ENCODE results near the gene MGMT. TPM values are rescaled to one million over a fixed set of nuclear protein-coding genes. Genes with fewer than 3 reads are reported as not detected.

The MGMT gene
- total and polyA plus RNA-seq, 2 donors (not counting 1 experiment from before 2014, with no cell fraction given): 1.9 to 29.1 TPM

GRCh38 chr10:129741978-129742741 is 275.1 kb downstream of the MGMT start:
- no peaks in the 10 kb centered on the region for H3K4me1 ChIP-seq (ENCODE audit: control insufficient read depth, extremely low read depth, insufficient read depth, low read length)
- no peak overlapping the region for H2AFZ ChIP-seq (ENCODE audit: low read length)
- no peak overlapping the region for H3K4me2 ChIP-seq (ENCODE audit: extremely low read depth, insufficient read depth, low read length)
- H3K27me3 ChIP-seq (ENCODE audit: control insufficient read depth, insufficient read depth, low read length): no peaks in the 10 kb centered on the region
- H3K4me3 ChIP-seq (replicated peaks in 1 of 4; ENCODE audit: control extremely low read depth in 1 of 4, insufficient read depth in 1 of 4, low read depth in 3 of 4, low read length in 4 of 4): no peak overlapping the region
- H3K79me2 ChIP-seq (ENCODE audit: control insufficient read depth, insufficient read depth, low read length): no peaks in the 10 kb centered on the region
- DNase-seq (ENCODE audit: low read depth in 2 of 2): no peak
- H4K20me1 ChIP-seq (ENCODE audit: control insufficient read depth, extremely low read depth, insufficient read depth, low read length): no peaks in the 10 kb centered on the region
- no peaks in the 10 kb centered on the region for H3K9me3 ChIP-seq (ENCODE audit: control insufficient read depth, insufficient read depth, low read depth, low read length)
- H3K9ac ChIP-seq (ENCODE audit: insufficient read depth, low read length): no peak overlapping the region
- TF ChIP-seq CTCF (conservative IDR thresholded peaks at IDR 0.05 in 1 of 2, IDR thresholded peaks at IDR 0.05 in 1 of 2; ENCODE audit: low read depth in 1 of 2, low read length in 2 of 2) (no peak), EZH2 (IDR thresholded peaks at IDR 0.05; ENCODE audit: low read length, missing control alignments) (no peak)
- no peaks in the 10 kb centered on the region for H3K36me3 ChIP-seq (ENCODE audit: control insufficient read depth, insufficient read depth, low read length)
- no peak overlapping the region for H3K27ac ChIP-seq (ENCODE audit: insufficient read depth, low read length)

- H3K4me3 ChIP-seq (replicated peaks in 1 of 4; ENCODE audit: control extremely low read depth in 1 of 4, insufficient read depth in 1 of 4, low read depth in 3 of 4, low read length in 4 of 4): no peak overlapping the region
- no peaks in the 10 kb centered on the region for H3K36me3 ChIP-seq (ENCODE audit: control insufficient read depth, insufficient read depth, low read length)
- H3K4me1 ChIP-seq (ENCODE audit: control insufficient read depth, extremely low read depth, insufficient read depth, low read length): no peaks in the 10 kb centered on the region
- no peaks in the 10 kb centered on the region for H3K9me3 ChIP-seq (ENCODE audit: control insufficient read depth, insufficient read depth, low read depth, low read length)
- DNase-seq (ENCODE audit: low read depth in 2 of 2): no peak
- H3K4me2 ChIP-seq (ENCODE audit: extremely low read depth, insufficient read depth, low read length): no peak overlapping the region
- no peak overlapping the region for H3K9ac ChIP-seq (ENCODE audit: insufficient read depth, low read length)
- H3K27ac ChIP-seq (ENCODE audit: insufficient read depth, low read length): no peak overlapping the region
- H2AFZ ChIP-seq (ENCODE audit: low read length): no peak overlapping the region
- H3K27me3 ChIP-seq (ENCODE audit: control insufficient read depth, insufficient read depth, low read length): no peaks in the 10 kb centered on the region
- no peaks in the 10 kb centered on the region for H3K79me2 ChIP-seq (ENCODE audit: control insufficient read depth, insufficient read depth, low read length)
- no peaks in the 10 kb centered on the region for H4K20me1 ChIP-seq (ENCODE audit: control insufficient read depth, extremely low read depth, insufficient read depth, low read length)
- TF ChIP-seq CTCF (conservative IDR thresholded peaks at IDR 0.05 in 1 of 2, IDR thresholded peaks at IDR 0.05 in 1 of 2; ENCODE audit: low read depth in 1 of 2, low read length in 2 of 2): no peak
- TF ChIP-seq EZH2 (IDR thresholded peaks at IDR 0.05; ENCODE audit: low read length, missing control alignments): no peak
Measured at GRCh38 chr10:129742742-129743550, 275.9 kb downstream of the MGMT start.

- Histone ChIP-seq H3K4me1 (ENCODE audit: control insufficient read depth, extremely low read depth, insufficient read depth, low read length) (no peaks in the 10 kb centered on the region), H3K27ac (ENCODE audit: insufficient read depth, low read length) (no peak overlapping the region), H3K4me2 (ENCODE audit: extremely low read depth, insufficient read depth, low read length) (no peak overlapping the region), H3K4me3 (replicated peaks in 1 of 4; ENCODE audit: control extremely low read depth in 1 of 4, insufficient read depth in 1 of 4, low read depth in 3 of 4, low read length in 4 of 4) (no peak overlapping the region), H3K27me3 (ENCODE audit: control insufficient read depth, insufficient read depth, low read length) (no peaks in the 10 kb centered on the region), H2AFZ (ENCODE audit: low read length) (no peak overlapping the region), H4K20me1 (ENCODE audit: control insufficient read depth, extremely low read depth, insufficient read depth, low read length) (no peaks in the 10 kb centered on the region), H3K9me3 (ENCODE audit: control insufficient read depth, insufficient read depth, low read depth, low read length) (no peaks in the 10 kb centered on the region), H3K36me3 (ENCODE audit: control insufficient read depth, insufficient read depth, low read length) (no peaks in the 10 kb centered on the region), H3K79me2 (ENCODE audit: control insufficient read depth, insufficient read depth, low read length) (no peaks in the 10 kb centered on the region), H3K9ac (ENCODE audit: insufficient read depth, low read length) (no peak overlapping the region)
- TF ChIP-seq EZH2 (IDR thresholded peaks at IDR 0.05; ENCODE audit: low read length, missing control alignments): no peak
- DNase-seq (ENCODE audit: low read depth in 2 of 2): no peak
Measured at GRCh38 chr10:129743738-129744133, 276.7 kb downstream of the MGMT start.

Measured in fibroblast of lung (primary cell).